HG02943 (cell line): ENCODE measurements around the gene GRID1.
"Not testable (repeated sequence)": the region's sequence is repeated elsewhere in the genome, so short reads cannot be mapped to it uniquely, and the experiment has no call there.

Source experiments
- ATAC-seq: cut with Tn5 transposase; IDR thresholded peaks from one replicate; pipeline ENCODE4 v1.9.1; 2021; ENCODE audit warnings: mild to moderate bottlenecking, low read depth, moderate library complexity; ENCODE audit not compliant: unreplicated experiment

Gene GRID1

GRCh38 chr10:86077871-86078638, 288.5 kb downstream of the GRID1 start:
- no peak for ATAC-seq

- ATAC-seq, result no peak
Measured at GRCh38 chr10:86077271-86077670, 289.3 kb downstream of the GRID1 start.

DNA sequence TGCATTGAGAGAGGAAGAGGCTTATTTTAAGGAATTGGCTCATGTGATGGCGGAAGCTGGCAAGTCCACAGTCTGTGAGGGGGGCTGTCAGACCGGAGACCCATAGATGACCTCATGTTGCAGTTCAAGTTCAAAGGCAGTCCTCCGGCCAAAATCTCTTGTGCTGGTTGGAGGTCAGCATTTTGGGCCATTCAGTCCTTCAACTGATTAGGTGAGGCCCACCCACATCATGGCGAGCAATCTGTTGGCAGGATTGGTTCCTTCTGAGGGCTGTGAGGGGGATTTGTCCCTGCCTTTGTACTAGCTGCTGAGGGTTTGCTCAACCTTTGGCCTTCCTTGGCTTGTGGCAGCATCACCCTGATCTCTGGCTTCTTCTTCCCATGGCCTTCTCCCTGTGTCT, 290.1 kb downstream of the GRID1 start:
- not testable (repeated sequence) for ATAC-seq

GRCh38 chr10:86075512-86075911, 291.1 kb downstream of the GRID1 start:
- ATAC-seq, result no peak

GRCh38 chr10:86074294-86074693, 292.3 kb downstream of the GRID1 start:
- no peak for ATAC-seq

DNA sequence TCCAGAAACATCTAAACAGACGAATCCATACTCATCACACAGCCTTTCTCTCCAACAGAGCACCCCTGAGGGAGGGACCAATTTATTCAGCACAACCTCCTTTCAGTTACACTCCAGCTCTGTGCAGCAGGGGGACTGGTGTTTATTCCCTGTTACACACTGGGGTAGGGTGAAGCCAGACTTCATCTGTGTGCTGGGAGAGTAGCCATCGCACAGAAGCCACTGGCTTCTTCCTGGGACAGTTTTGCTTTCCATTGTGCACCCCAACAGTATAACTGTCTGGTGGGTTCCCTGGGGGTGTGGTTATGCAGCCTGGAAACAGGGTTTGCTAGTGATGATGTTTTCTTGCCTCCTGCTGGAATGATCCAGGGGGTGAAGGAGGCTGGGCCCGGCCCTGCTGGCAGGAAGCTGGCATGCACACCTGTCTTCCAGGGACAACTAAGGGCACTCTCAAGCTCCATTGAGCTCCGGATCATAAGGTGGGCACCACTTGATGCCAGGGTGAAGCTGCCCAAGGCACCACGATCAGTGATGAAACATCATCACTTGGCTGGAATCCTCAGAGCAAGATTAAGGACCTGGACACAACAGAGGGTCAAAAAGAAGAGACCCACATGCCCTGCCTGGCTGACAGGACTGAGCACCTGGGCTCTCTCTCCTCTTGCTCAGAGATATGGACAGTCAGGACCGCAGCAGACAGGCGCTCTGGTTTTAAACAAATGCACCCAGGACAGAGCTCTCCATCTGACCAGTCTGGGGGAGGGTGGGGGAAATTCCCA, 293.2 kb downstream of the GRID1 start:
- ATAC-seq, result no peak

- ATAC-seq, result no peak
Measured at GRCh38 chr10:86072413-86072812, 294.2 kb downstream of the GRID1 start.

GRCh38 chr10:86071758-86072157, 294.8 kb downstream of the GRID1 start:
- no peak for ATAC-seq

GRCh38 chr10:86071145-86071544, 295.4 kb downstream of the GRID1 start:
- ATAC-seq, result no peak

DNA sequence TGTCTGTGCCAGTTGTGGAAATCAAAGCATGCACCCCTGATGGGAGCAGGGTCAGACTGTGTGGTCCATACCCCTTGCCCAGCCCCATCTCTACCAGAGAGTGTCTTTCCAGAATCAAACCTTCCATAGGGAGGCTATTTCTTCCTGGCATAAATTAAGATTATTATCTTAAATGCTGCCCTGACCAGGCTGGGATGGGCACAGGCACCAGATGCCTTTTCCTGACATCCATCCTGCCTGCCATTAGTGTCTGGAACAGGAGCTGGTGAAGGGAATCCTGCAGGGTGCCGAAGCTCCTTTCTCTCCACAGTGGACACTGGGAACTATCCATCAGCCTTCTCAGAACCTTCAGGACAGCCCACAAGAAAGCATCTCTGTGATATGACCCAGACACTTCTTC, 296.3 kb downstream of the GRID1 start:
- no peak for ATAC-seq

GRCh38 chr10:86068231-86069054, 298.2 kb downstream of the GRID1 start:
- no peak for ATAC-seq

DNA sequence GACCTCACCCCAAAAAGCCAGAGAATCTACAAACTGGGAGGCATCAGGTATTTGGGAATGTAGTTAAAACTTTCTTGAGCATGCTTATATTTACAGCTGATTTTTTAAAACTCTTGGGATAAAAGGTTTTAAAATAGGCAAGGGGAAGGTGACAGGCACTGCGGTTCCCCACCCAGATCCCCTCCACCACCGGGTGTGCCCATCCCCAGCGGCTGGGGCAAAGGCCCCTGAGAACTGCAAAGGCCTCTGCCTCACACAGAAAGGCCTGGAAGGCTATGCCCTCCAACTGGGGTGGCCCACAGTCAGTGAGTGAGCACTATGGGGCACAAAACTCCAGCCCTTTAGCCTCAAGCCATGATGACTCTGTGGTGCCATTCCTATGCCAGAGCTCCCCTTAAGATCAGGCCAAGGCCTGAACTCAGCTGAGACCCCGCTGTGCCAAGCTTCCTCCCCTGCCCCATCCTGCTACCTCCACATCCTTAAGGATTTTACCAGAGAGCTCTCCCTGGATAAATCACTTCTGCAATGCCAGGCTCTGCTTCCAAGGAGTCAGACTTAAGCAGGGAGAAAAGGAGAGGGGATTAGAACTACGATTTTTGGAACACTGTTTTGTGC, 299.1 kb downstream of the GRID1 start:
- no peak for ATAC-seq

DNA sequence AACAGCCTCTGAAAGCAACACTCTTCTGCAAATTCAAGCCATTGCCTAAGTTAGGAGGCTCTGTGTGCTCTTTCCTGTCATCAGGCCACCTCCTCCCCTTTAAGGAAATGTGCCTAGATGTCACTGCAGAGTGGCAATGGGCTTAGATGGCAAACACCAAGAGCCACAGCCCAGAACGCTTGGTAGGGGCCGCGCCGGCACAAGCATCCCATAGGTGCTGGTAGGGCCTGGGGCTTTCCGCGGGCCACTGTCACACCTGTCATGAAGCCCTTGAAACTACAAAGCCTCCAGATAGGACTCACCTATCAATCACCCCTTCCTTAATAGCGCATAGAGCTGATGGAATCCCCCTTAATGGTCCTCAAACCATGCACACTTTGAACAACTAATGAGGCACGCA, 299.9 kb downstream of the GRID1 start:
- ATAC-seq, result no peak

GRCh38 chr10:86065711-86066251, 300.8 kb downstream of the GRID1 start:
- no peak for ATAC-seq

DNA sequence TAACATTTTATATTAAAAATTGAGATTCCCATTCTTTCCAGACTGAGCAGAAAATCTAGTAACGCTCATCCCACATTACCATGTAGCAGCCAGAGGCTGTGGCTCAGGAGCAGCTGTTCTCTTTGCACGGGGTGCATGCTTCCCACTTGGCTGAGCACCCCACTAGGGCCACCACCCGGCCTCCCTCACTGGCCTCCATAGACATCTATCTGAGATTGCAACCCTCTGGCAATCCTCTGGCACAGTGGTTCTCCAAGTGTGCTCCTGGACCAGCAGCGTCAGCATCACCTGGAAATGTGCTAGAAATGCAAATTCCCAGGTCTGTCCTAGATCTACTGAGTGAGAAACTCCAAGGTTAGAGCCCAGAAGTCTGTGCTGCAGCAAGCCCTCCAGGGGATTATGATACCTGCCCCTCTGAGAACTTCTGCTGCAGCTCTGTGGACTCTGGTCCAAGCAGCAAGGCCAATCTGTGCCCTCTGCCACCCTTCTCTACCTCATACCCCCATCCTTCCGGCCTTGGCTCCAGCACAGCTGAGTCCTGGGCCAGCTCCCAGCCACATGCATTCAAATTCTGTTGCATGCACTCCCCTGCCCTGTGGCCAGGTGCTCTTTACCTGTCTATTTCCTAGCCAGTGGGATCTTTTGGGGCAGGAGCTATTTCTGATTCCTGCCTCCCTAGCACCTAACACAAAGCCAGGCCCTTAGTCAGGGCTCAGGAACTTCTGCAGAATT, 301.5 kb downstream of the GRID1 start:
- ATAC-seq, result no peak

DNA sequence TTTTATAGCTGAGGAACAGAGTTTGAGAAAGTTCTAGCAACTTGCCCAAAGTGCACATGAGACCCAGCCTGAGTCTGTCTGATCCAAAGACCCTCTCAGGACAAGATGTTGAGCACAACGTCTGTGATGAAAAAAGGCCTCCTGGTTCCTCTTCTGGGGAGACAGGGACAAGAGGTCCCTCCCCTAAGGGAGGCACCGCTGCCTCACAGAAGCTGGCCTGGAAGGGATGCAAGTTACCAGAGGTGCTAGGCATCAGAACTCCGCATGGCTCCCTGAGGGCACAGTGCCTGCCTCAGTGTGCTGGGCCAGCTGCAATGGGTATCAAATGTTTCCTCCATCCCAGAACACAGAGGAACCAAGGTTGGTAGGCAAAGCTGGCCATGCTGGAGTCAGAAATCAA, 302.4 kb downstream of the GRID1 start:
- no peak for ATAC-seq

- ATAC-seq, result no peak
Measured at GRCh38 chr10:86063341-86063740, 303.3 kb downstream of the GRID1 start.

- no peak for ATAC-seq
Measured at GRCh38 chr10:86062647-86063145, 303.9 kb downstream of the GRID1 start.

DNA sequence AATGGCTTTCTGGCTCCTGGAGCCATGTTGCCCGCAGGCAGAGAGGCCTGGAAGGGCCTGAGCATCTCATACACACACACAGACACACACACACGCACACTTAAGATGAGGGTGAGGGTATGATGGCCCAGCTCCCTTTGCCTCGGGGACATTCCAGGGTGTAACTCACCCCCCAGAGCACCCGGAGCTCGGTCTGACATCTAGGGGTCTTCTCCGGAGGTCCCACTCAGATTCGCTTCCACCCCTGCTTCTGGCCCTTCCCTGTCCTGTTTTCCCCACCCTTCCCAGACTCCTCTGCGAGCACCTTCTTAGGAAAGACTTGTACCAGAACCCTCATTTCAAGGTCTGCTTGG, 304.4 kb downstream of the GRID1 start:
- ATAC-seq, result no peak
